GM12872 (cell line): ENCODE results near the gene ZNF750.

Experiments used
- CTCF ChIP-seq: IDR thresholded peaks from 3 replicates; pipeline ENCODE4 v1.5.1; 2011; ENCODE audit warnings: low read depth, mild to moderate bottlenecking, low read length, moderate library complexity; ENCODE audit not compliant: insufficient read depth

ZNF750 gene

DNA sequence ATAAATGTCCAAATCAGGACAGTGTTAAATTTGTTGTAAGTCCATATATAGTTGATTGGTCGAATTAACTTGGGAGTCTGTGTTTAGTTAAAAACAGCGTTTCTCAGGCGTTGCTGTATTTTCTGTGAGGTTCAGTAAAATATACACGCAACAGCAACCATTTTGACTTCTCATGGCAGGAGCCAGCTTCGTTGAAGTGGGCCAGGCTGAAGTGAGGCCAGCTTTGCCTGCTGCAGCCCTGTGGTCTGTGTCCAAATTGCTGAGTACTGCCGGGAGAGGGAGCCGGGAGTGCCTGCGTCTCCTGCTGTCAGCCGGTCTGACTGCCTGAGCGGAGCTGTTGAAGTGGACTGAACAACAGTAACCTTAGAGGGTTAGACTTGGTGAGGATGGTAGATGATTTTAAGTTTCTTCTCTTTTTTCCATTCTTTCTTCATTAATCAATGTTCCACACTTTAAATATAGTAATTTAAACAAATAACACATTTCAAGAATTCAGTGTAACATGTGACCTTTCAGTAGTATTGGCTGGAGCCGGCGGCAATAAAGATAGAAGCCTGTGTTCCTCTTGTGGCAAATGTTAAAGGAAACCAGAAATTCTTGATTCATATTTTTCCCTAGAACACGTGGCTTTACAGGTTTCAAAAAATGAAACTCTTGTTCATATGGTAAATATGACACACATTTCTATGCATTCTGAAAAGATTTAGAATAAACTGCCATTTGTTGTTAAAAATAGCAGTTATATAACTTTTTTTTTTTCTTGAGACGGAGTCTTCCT, 37.0 kb upstream of the ZNF750 start:
- TF ChIP-seq CTCF, result no peak

- no peak for TF ChIP-seq CTCF
These were observed 36.3 kb upstream of the ZNF750 start for GRCh38 chr17:82876149-82876548.

- no peak for TF ChIP-seq CTCF
These were observed 35.6 kb upstream of the ZNF750 start for GRCh38 chr17:82875407-82875856.

GRCh38 chr17:82874011-82874835, 34.4 kb upstream of the ZNF750 start:
- TF ChIP-seq CTCF, result no peak

GRCh38 chr17:82873521-82873920, 33.7 kb upstream of the ZNF750 start:
- no peak for TF ChIP-seq CTCF

- no peak for TF ChIP-seq CTCF
These were observed 33.0 kb upstream of the ZNF750 start for GRCh38 chr17:82872591-82873520.
